HCT116 (cell line): ENCODE data around the gene GIPC3.

Experiments
- EZH2phosphoT487 ChIP-seq: fragments of 200-600 bp; IDR thresholded peaks from 2 replicates; pipeline ENCODE4 v1.6.1; 2018; ENCODE audit warnings: antibody characterized with exemption, borderline replicate concordance
- JUND ChIP-seq: IDR thresholded peaks from 2 replicates; pipeline ENCODE4 v1.6.1; 2012
- POLR2A ChIP-seq: IDR thresholded peaks from 2 replicates; pipeline ENCODE4 v1.7.0; 2011; ENCODE audit warnings: borderline replicate concordance; ENCODE audit not compliant: insufficient read depth, insufficient read length; ENCODE audit errors: extremely low read depth
- RAD21 ChIP-seq: IDR thresholded peaks from 2 replicates; pipeline ENCODE4 v1.6.1; 2012; ENCODE audit warnings: low read depth, mild to moderate bottlenecking
- SRF ChIP-seq: IDR thresholded peaks from 2 replicates; pipeline ENCODE4 v1.6.1; 2012; ENCODE audit warnings: low read depth
- TF ChIP-seq, protein P1 (sequence below): IDR thresholded peaks from 2 replicates; pipeline ENCODE4 v1.6.1; 2012; ENCODE audit warnings: low read depth
- TF ChIP-seq, protein P2 (sequence below), 3 experiments: fragments of 200-600 bp in 1 of 3; sonication (generic) in 1 of 3; IDR thresholded peaks in 2 of 3; conservative IDR thresholded peaks in 1 of 3; 2 replicates each; pipeline ENCODE4 v1.5.1; 2012 to 2017; ENCODE audit warnings: low read depth in 2 of 3, low read length in 2 of 3, antibody characterized with exemption in 1 of 3, borderline replicate concordance in 1 of 3, control low read depth in 1 of 3, mild to moderate bottlenecking in 1 of 3, mixed read lengths in 1 of 3, mixed run types in 1 of 3, moderate library complexity in 1 of 3; ENCODE audit not compliant: insufficient read depth in 1 of 3

DNA sequence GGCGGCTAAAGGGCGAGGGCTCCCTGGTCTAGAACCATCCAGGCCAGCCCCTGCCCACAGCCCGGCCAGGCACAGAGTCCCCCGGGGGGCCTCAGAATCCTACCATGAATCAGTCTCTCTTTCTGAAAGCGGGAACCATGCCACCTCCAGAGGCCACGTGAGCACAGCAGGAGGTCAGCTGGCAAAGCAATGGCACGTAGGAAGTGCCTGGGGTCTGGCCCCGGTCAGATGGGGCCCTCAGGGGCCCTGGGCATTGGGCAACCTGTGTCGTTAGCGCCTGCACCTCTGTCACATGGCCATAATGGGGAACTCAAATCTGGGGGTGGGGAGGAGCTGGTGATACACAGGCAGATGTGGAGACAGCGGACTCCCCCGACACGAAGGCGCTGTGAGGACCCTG lies 36.7 kb upstream of the GIPC3 start:
- TF ChIP-seq, protein P1, sequence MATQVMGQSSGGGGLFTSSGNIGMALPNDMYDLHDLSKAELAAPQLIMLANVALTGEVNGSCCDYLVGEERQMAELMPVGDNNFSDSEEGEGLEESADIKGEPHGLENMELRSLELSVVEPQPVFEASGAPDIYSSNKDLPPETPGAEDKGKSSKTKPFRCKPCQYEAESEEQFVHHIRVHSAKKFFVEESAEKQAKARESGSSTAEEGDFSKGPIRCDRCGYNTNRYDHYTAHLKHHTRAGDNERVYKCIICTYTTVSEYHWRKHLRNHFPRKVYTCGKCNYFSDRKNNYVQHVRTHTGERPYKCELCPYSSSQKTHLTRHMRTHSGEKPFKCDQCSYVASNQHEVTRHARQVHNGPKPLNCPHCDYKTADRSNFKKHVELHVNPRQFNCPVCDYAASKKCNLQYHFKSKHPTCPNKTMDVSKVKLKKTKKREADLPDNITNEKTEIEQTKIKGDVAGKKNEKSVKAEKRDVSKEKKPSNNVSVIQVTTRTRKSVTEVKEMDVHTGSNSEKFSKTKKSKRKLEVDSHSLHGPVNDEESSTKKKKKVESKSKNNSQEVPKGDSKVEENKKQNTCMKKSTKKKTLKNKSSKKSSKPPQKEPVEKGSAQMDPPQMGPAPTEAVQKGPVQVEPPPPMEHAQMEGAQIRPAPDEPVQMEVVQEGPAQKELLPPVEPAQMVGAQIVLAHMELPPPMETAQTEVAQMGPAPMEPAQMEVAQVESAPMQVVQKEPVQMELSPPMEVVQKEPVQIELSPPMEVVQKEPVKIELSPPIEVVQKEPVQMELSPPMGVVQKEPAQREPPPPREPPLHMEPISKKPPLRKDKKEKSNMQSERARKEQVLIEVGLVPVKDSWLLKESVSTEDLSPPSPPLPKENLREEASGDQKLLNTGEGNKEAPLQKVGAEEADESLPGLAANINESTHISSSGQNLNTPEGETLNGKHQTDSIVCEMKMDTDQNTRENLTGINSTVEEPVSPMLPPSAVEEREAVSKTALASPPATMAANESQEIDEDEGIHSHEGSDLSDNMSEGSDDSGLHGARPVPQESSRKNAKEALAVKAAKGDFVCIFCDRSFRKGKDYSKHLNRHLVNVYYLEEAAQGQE = no peak
- TF ChIP-seq, protein P2, sequence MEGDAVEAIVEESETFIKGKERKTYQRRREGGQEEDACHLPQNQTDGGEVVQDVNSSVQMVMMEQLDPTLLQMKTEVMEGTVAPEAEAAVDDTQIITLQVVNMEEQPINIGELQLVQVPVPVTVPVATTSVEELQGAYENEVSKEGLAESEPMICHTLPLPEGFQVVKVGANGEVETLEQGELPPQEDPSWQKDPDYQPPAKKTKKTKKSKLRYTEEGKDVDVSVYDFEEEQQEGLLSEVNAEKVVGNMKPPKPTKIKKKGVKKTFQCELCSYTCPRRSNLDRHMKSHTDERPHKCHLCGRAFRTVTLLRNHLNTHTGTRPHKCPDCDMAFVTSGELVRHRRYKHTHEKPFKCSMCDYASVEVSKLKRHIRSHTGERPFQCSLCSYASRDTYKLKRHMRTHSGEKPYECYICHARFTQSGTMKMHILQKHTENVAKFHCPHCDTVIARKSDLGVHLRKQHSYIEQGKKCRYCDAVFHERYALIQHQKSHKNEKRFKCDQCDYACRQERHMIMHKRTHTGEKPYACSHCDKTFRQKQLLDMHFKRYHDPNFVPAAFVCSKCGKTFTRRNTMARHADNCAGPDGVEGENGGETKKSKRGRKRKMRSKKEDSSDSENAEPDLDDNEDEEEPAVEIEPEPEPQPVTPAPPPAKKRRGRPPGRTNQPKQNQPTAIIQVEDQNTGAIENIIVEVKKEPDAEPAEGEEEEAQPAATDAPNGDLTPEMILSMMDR (IDR thresholded peaks at IDR 0.05 in 2 of 3, conservative IDR thresholded peaks at IDR 0.05 in 1 of 3; ENCODE audit: borderline replicate concordance in 1 of 3, insufficient read depth in 1 of 3, low read depth in 2 of 3, low read length in 2 of 3) = no peak
- TF ChIP-seq SRF (no peak), POLR2A (no peak), EZH2phosphoT487 (no peak), JUND (no peak), RAD21 (no peak)
